Panc1 (cell line): Measurements from ENCODE around the gene TRAF5. TPM values are rescaled to one million over a fixed set of nuclear protein-coding genes. Genes with fewer than 3 reads are reported as not detected.

Source experiments
- ATAC-seq: fragments of 200-7000 bp; cut with Tn5 transposase; 2 replicates; pipeline ENCODE4 v1.9.1; 2020; ENCODE audit warnings: mild to moderate bottlenecking, moderate library complexity
- BruUV-seq: library from RNA; stranded (reverse); fragments of 400-500 nt; replicated peaks from 2 replicates; lab custom pipeline; 2021; lab: Mats Ljungman, UMichigan
- CTCF ChIA-PET: fragments of 300-600 bp; sonication (Branson Sonifier 250); formaldehyde crosslinking; loops from one replicate; lab custom pipeline; 2022; ENCODE audit warnings: antibody characterized with exemption; lab: Charles Lee
- POLR2A ChIA-PET: fragments of 300-600 bp; sonication (Branson Sonifier 250); formaldehyde crosslinking; loops from one replicate; lab custom pipeline; 2022; ENCODE audit warnings: antibody characterized with exemption; lab: Charles Lee
- DNase-seq: peaks from one replicate; pipeline ENCODE4 v3.0.0-alpha.2; 2010; ENCODE audit warnings: low read depth, low spot score
- H3K27ac ChIP-seq: 2 replicates; pipeline ENCODE4 v1.5.1; 2011; ENCODE audit warnings: mild to moderate bottlenecking, low read length, inconsistent platforms
- H3K27me3 ChIP-seq: fragments of 200-500 bp; sonication (Bioruptor generic); 2 replicates; pipeline ENCODE4 v1.6.0; 2014; ENCODE audit warnings: low read length, inconsistent platforms; ENCODE audit not compliant: control insufficient read depth, insufficient read depth
- H3K36me3 ChIP-seq: fragments of 200-500 bp; sonication (Bioruptor generic); 2 replicates; pipeline ENCODE4 v1.5.1; 2014; ENCODE audit warnings: inconsistent platforms, mild to moderate bottlenecking, low read length, moderate library complexity; ENCODE audit not compliant: control insufficient read depth, insufficient read depth
- H3K4me1 ChIP-seq: 2 replicates; pipeline ENCODE4 v1.5.1; 2011; ENCODE audit warnings: inconsistent platforms, mild to moderate bottlenecking, low read length, moderate library complexity; ENCODE audit not compliant: control insufficient read depth, insufficient read depth
- H3K4me3 ChIP-seq, 2 experiments: 2 replicates each; pipeline ENCODE4 v1.5.1; 2011 to 2012; ENCODE audit warnings: low read depth in 2 of 2, low read length in 2 of 2, mild to moderate bottlenecking in 2 of 2, inconsistent platforms in 1 of 2, moderate library complexity in 1 of 2
- H3K9me3 ChIP-seq: fragments of 200-500 bp; sonication (Bioruptor generic); 2 replicates; pipeline ENCODE4 v1.5.1; 2014; ENCODE audit warnings: low read depth, mild to moderate bottlenecking, inconsistent platforms, low read length, moderate library complexity; ENCODE audit not compliant: control insufficient read depth, insufficient read depth
- CTCF ChIP-seq: fragments of 450-650 bp; IDR thresholded peaks from 2 replicates; pipeline ENCODE4 v1.5.1; 2017; ENCODE audit warnings: mild to moderate bottlenecking
- POLR2AphosphoS5 ChIP-seq: IDR thresholded peaks from 2 replicates; pipeline ENCODE4 v1.6.1; 2012; ENCODE audit warnings: mild to moderate bottlenecking, low read depth, low read length, moderate library complexity
- SIN3A ChIP-seq: IDR thresholded peaks from 2 replicates; pipeline ENCODE4 v1.6.1; 2012; ENCODE audit warnings: low read depth, mild to moderate bottlenecking, low read length, moderate library complexity, borderline replicate concordance; ENCODE audit not compliant: insufficient read depth
- TCF7L2 ChIP-seq: IDR thresholded peaks from 2 replicates; pipeline ENCODE4 v1.6.1; 2011; ENCODE audit warnings: mild to moderate bottlenecking, low read depth, low read length, inconsistent platforms
- in situ Hi-C: cut with HindIII; loops from 2 replicates; pipeline ENCODE4 v1.10.0; 2016; ENCODE audit warnings: low sequenced_read_pairs, low pct_unique_long_range_greater_than_20kb
- intact Hi-C: fragments of 100-400 bp; cut with micrococcal nuclease; formaldehyde crosslinking; loops from one replicate; pipeline ENCODE4 v1.10.0; 2022; ENCODE audit not compliant: unreplicated experiment
- total RNA-seq: library from RNA; stranded (reverse); gene quantifications from one replicate; pipeline ENCODE4 v1.2.1, GENCODE V29; 2021; ENCODE audit not compliant: unreplicated experiment
- TF ChIP-seq, protein P1 (sequence below), 2 experiments: IDR thresholded peaks; 2 replicates each; pipeline ENCODE4 v1.6.1; 2011 to 2012; ENCODE audit warnings: low read depth in 2 of 2, control low read depth in 1 of 2, low read length in 1 of 2, mild to moderate bottlenecking in 1 of 2, moderate library complexity in 1 of 2; ENCODE audit not compliant: insufficient read depth in 1 of 2

TRAF5 gene
- total RNA-seq, 1 experiment from 2014 or later, result 10.5 TPM

DNA sequence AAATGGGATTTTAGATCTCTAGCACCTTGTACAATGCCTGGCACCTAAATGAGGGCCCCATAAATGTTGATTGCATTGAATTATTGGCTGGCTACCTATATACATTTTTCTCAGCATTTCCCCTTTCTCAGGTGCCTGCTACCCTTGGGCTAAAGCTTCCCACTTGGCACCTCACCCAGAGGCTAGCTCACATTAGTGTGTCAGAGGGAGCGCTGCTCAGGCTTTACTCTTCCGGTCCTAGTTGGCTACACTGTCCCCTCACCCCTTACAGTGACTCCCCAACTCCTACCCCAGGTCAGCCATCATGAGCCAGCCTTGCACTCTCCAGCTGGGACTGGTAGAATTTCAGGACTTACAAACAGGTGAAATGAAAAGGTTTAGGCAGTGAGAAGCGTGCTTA, 9.5 kb downstream of the TRAF5 start:
- no peak overlapping the region for H3K4me3 ChIP-seq
- ATAC-seq (peak; percentile 49; the same call in 1 of the 2 replicates), DNase-seq (no peak)
- H3K27me3 ChIP-seq, result no peaks in the 10 kb centered on the region
- H3K4me1 ChIP-seq, result peaks cover 2% of the 10 kb centered on the region; the same call in 1 of the 2 replicates
- no peaks in the 10 kb centered on the region for H3K9me3 ChIP-seq
- TF ChIP-seq POLR2AphosphoS5, result no peak
- TF ChIP-seq SIN3A, result no peak
- TF ChIP-seq, protein P1, sequence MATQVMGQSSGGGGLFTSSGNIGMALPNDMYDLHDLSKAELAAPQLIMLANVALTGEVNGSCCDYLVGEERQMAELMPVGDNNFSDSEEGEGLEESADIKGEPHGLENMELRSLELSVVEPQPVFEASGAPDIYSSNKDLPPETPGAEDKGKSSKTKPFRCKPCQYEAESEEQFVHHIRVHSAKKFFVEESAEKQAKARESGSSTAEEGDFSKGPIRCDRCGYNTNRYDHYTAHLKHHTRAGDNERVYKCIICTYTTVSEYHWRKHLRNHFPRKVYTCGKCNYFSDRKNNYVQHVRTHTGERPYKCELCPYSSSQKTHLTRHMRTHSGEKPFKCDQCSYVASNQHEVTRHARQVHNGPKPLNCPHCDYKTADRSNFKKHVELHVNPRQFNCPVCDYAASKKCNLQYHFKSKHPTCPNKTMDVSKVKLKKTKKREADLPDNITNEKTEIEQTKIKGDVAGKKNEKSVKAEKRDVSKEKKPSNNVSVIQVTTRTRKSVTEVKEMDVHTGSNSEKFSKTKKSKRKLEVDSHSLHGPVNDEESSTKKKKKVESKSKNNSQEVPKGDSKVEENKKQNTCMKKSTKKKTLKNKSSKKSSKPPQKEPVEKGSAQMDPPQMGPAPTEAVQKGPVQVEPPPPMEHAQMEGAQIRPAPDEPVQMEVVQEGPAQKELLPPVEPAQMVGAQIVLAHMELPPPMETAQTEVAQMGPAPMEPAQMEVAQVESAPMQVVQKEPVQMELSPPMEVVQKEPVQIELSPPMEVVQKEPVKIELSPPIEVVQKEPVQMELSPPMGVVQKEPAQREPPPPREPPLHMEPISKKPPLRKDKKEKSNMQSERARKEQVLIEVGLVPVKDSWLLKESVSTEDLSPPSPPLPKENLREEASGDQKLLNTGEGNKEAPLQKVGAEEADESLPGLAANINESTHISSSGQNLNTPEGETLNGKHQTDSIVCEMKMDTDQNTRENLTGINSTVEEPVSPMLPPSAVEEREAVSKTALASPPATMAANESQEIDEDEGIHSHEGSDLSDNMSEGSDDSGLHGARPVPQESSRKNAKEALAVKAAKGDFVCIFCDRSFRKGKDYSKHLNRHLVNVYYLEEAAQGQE (IDR thresholded peaks at IDR 0.05; ENCODE audit: insufficient read depth in 1 of 2, low read depth in 2 of 2, low read length in 1 of 2), result no peak
- TF ChIP-seq CTCF, result no peak
- TF ChIP-seq TCF7L2, result no peak
- in situ Hi-C loops (no loop called here), intact Hi-C loops (no loop called here)
- CTCF ChIA-PET, result interaction anchor here (0.6 kb wide), 1 partner anchor 239 kb away, joined by 3 read pairs; no protein-coding TSS in a partner anchor
- POLR2A ChIA-PET, result no interaction called here
- BruUV-seq, result no TSS peak
- no peak overlapping the region for H3K27ac ChIP-seq
- no peaks in the 10 kb centered on the region for H3K36me3 ChIP-seq

- in situ Hi-C loops, result no loop called here
- Histone ChIP-seq H3K27ac (no peak overlapping the region), H3K4me1 (peaks cover 2% of the 10 kb centered on the region; the same call in 1 of the 2 replicates), H3K4me3 (no peak overlapping the region), H3K27me3 (no peaks in the 10 kb centered on the region), H3K9me3 (no peaks in the 10 kb centered on the region), H3K36me3 (no peaks in the 10 kb centered on the region)
- ChIA-PET POLR2A (no interaction called here), CTCF (no interaction called here)
- ATAC-seq, result no peak
- intact Hi-C loops, result no loop called here
- TF ChIP-seq POLR2AphosphoS5, result no peak
- no peak for TF ChIP-seq SIN3A
- TF ChIP-seq TCF7L2, result no peak
- TF ChIP-seq, protein P1 (IDR thresholded peaks at IDR 0.05; ENCODE audit: insufficient read depth in 1 of 2, low read depth in 2 of 2, low read length in 1 of 2), result no peak
- TF ChIP-seq CTCF, result no peak
- no TSS peak for BruUV-seq
- DNase-seq, result no peak
These were observed 10.1 kb downstream of the TRAF5 start for GRCh38 chr1:211336775-211337174.
